Amniotic stem cell (primary cell): Measurements from ENCODE around the gene DHX32.
"Not testable (repeated sequence)": the region's sequence is repeated elsewhere in the genome, so short reads cannot be mapped to it uniquely, and the experiment has no call there.

Experiments
- DNase-seq: peaks from one replicate; lab custom pipeline; 2025; lab: John Stamatoyannopoulos, UW

Gene DHX32

DNA sequence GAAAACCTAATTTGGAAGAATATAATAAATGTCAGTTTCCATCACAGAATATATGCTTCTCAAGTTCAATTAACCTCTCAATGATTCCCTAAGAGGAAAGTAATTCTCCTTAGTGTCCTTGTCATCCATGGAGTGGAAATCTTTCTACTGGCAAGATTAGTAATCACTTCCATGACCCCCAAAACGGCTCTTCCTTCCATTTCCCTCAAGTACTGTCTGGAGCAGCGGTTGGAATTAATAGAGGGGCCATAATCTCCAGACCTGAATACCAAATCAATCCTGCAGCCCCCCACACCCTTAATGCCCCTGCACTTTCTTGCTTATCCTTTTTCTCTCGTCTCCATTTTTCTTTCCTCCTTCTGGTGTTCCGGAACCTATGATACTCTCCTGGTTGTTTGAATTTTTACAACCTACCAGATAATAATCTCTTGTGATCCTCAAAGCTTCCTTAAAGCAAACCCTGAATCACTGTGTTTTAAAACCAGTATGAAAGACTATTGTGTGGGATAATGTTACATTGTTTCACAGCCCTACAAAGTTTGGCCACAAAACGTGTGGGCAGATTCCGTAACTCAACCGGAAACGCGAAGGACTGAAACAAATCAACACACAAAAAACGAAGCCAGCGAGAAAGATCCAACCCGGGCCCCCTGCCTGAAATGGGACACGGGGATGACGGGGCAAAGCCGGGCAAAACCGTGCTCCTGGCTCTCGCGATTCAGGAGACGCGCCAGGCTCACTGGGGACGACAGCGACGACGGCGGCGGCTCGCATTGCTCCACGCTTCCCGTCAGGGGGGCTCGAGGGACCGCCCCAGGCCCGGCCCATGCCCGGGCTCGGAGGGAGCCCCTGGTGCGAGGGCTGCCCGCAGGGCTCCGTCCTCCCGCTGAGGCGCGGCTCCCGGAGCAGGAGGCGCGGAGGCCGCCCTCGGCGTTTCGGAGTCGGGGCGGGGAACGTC lies 14.3 kb upstream of the DHX32 start:
- not testable (repeated sequence) for DNase-seq

DNA sequence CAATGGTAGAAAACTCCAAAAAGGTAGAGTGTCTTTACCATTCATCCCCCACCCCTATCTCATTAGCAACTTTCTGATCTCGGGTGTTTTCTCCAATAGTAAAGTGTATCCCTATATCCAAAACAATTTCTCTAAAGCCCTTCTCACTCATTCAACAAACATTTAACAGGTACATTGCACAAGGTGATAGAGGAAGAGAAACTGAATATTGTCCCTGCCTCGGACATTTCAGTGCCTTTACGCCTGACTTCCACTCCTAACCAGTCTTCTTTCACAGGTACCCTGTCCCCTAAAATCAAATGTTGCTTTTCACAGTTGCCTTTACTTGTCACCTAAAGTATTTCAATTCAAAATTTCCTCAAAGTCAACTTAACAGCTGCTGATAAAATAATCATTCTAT lies 13.1 kb upstream of the DHX32 start:
- not testable (repeated sequence) for DNase-seq

DNA sequence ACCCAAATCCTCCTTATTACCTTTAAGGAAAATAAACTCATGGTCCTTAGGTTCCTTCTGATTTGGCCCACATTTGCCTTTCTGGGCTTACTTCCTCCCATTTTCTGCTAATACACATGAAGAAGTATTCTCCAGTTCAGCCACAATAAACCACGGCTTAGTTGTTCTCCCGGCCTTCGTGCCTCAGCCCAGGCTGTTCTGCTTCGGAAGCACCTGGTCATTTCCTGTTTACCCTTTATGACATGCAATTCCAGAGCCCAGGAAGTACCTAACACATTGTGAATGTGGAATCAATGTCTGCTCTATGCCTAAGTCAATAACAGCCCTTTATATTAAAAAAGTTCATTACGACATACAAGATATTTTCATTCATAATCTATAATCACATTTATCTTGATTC lies 11.3 kb upstream of the DHX32 start:
- DNase-seq = not testable (repeated sequence)

DNA sequence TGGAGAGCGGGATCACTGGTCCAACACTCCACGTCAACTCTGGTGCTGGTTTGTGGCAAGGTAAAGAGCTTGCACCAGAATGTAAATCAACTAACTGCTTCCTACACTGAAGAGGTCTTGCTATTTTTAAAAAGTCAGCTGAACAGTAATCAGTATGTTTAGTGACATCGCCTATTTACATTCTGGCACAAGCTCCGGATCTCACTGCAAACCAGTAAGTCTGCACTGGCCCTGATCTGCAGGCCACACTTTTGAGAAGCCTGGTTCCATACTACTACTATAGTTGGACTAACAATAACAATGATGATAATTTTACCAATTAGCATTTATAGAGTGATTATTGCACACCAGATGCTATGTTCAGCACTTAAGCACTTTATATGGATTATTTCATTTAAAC lies 8.3 kb upstream of the DHX32 start:
- not testable (repeated sequence) for DNase-seq

DNA sequence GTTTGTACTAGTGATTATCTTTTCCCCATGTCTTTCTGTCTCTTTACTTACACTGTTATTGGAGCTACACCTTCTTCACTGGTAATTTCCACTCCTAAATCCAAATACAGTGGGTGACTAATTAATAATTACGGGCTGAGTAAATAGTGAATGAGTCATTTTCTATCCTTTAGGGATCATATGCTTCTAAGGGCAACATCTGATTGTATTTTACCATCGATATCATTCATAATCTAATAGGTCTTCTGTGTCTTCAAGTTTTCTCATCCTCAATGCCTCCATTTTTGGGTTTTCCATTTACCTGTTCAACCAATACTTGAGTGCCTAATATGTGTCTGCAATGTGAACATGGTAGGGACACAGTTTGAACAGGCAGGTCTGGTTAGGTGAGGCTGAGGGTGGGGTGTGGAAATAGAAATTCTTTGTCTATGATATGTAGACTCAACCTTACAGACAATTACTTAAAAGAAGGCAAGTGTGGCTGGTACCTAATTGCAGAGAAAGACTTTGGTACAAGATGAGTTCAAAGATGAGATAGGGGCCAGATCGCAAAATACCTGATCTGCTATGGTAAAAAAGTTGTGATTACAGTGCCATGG lies 5.9 kb upstream of the DHX32 start:
- DNase-seq = no peak

DNA sequence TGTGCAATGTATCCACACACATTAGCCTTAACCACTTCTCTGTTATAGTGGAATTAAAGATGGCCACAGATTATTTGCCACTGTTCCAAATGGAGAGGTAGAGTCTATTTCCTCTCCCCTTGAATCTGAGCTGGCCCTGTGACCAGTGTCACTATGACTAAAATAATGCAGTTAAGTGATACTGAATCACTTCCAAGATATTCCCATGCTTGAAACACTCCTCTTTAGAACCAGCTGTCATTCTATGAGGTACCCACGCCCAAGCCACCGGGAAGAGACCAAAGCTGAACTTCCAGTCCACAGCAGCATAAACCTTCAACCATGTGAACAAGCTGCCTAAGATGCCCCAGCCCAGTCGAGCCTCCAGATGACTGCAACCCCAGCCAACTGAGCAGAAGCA lies 2.1 kb upstream of the DHX32 start:
- no peak for DNase-seq

DNA sequence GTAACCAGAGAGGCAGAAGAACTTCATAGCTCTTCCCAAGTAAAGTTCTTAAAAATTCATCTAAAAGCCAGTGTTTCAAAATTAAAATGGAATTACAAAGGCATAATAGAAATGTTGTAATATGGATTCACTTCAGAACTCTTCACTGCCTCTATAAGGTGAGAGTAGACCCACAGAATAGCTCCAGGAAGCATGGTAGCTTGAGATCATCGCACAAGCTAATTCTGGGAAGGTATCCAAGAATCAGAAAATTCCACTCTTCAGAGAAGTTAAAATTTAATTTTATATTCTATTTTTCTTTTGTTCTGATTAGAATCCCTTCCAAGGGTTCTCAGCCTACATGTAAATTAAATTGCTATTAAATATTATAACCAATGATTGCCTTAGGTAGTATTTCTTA lies 1.5 kb upstream of the DHX32 start:
- DNase-seq = no peak

DNA sequence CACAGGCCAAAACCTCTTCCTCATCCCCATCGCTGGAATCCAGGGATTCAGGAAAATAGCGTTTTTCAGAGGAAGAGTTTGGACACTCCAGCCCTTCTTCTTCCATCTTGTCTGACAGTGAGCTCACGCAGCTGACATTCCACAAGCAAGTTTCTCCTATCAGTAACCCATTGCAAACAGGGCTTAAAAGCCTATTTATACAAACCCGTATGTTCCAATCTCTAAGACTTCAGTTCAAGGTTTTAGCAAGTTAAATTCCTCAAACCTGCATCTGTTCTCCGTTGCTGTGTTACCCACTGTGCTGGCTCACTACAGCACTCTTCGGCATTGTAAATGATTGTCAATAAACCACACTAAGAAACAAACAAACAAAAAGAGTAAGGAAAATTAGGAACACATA lies 373 bp downstream of the DHX32 start:
- DNase-seq = no peak

DNA sequence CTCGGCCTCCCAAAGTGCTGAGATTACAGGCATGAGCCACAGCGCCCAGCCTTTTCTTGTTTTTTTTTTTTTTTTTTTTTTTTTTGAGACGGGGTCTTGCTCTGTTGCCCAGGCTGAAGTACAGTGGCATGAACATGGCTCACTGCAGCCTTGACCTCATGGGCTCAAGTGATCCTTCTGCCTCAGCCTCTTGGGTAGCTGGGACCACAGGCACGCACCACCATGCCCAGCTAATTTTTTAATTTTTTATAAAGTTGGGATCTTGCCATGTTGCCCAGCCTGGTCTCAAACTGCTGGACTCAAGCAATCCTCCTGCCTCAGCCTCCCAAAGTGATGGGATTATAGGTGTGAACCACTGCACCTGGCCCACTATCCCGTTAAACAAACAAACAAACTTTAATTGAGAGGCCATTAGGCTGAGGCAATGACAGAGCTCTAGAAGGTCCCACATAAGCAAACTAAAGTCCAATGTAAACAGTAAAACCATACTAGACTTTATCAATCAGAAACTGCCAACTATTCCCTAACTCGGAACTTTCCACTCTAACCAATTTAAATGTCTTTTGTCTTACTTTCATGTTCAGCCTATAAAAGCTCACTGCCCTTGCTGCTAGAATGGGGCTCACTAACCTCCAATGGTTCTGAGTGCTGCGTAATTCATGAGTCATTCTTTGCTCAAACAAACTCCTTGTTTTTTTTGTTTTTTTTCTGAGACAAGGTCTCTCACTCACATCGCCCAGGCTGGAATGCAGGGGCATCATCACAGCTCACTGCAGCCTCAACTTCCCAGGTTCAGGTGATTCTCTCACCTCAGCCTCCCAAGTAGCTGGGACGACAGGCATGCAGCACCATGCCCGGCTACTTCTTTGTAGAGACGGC lies 1.9 kb downstream of the DHX32 start:
- peak; percentile 63 for DNase-seq

DNA sequence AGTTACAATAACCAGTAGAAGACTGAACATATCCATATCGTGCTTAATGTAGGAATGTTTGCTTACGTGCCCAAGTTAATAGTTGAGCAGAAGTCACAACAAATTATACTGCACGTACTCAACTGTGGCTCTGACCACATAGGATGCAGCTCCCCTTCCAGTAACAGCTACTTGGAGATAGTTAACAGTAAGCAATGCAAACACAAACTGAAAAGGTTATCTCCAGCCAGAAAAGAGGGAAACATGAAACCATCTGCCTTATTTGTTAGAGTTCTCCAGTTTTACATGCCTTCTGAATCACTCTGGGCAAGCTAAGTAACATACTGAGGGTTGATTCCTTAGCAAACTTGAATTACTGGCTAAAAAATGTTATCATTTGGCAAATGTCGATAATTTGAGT lies 9.8 kb downstream of the DHX32 start:
- DNase-seq = no peak

DNA sequence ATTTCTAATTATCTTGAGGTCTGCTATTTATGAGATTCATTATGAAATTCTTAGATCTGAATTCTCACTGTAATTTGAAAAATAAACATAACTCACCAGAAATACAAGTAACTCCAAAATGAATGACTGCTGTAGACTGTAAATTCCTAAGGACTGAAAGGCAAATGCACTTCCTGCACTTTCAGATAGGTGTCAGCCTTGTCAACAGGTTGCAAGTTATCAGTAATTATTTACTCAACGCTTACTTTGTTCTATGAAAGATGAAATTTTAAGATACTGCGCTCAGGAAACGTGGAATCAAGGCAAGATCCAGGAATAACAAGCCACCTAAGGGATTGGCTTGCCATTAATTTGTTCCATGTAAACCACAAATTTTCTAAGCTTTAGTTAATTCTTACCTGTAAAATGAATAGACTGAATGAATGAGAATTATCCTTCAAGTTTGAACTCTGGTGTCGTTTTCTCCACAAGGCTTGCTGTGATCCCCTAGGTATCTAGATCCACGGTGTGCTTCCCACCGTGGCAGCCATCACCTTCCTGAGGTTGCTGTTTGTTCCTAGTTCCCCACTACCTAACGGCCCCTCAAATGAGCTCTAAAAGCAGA lies 12.6 kb downstream of the DHX32 start:
- DNase-seq = no peak

DNA sequence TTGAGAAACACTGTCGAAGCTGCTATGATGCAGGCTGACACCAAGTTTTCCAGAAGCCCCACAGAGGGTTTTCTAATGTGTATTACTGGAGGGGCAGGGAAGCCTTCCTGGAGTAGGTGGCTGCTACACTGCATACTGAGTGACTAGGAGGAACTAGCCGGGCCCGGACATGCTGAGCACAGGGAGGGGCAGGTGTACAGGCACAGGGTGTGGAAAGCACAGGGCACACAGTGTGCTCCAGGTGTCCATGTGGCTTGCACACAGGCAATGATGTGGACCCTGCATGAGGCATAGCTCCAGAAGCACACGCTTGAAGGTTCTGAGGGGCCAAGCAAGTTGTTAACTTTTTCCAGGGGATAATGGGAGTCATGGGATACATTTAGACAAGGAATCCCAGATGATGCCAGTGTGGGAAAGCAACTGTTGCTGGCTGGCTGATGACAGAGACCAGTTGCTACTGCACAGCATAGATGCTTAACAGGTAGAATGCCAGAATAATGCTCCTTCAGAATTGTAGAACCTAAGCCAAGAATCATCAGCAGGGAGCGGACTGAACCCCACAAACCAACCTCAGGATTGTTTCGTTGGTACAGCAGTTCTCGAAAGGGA lies 14.6 kb downstream of the DHX32 start:
- no peak for DNase-seq

DNA sequence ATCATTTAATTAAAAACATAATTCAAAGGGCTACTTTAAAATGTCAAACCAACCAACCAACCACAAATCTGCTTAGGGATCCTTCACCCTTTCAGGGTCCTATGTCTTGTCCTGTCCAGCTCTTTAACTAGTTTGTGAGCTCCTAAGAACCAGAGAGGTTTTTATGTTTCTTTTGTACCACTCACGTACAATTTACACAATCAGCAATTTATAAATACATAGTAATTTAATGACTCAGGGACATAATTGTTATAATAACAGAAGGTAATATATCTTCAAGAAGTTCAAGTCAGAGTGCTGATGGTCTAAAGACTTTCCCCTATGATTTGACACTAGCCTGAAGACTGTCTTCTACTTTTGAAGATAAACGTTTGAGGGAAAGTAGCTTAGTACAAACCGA lies 16.0 kb downstream of the DHX32 start:
- no peak for DNase-seq

DNA sequence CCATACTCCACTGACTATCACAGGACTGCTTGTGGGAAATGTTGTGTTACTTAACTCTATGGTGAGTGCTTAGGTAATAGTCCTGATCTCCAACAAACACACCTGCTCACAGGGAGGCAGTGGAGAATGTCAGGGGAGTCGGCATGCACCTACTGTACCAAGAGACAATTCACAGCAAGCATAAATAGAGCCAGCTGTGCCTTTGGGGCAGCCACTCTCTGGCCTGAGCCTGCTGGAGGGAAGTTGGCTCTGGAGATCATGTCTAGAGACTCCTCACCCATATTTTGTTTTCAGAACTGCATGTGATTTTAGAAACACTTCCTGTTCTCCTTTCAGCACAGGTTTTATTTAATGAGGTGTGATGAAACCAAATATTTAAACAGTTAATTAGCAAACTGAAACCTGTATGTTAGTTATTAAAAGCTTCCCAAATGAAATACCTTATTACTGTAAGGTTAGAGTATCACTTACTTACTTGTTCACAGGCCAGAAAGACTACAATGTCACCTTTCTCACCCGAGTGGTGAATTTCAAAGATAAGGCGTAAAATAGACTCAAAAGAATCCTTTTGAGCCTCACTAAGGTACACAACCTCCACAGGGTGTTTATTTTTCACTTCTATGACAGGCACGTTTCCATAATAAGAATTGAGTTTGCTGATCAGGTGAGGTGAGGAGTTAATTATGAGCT lies 21.8 kb downstream of the DHX32 start:
- no peak for DNase-seq

DNA sequence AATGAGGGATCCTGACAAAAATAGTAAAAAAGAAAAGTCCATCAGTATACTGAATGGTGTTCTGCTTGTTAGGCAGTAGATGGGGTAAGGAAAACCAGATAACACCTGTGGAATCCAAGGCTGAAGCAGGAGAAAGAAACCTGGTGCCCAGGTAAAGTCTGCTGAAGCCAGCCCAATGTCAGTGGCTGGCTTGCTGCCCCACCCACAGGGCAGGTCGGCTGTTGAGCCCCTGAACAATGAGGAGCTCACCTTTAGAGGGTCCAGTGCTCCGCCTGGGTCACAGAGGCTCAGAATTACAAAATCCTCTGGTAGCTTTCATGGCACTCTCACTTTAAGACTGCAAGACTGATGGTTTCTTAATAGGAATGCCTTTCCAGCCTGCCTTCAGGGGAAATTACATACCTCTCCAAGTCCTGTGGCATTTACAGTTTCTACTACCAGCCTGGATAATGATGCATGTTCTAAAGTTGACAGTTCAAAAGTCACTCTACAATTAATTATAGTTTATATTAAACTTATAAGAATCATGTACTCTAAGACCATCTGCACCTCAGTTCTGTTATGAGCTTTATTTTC lies 23.8 kb downstream of the DHX32 start:
- DNase-seq = no peak

DNA sequence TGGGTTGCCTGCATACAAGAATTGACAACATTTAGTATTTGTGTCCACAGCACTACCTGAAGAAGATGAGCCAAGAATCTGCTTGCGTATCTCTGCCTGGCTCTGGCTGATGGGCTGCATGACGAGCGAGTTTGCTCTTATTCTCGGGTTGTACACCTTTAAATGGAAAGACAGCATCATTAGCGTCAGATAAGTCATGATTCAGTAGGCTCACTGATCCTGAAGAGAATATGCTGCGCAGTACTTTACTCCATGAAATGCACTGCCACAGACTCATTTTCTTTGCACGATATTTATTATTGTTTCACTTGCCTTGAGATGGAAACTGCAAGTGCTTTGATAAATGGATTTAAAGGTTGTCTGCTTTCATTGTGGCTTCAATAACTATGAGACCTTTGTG lies 28.6 kb downstream of the DHX32 start:
- DNase-seq = no peak

DNA sequence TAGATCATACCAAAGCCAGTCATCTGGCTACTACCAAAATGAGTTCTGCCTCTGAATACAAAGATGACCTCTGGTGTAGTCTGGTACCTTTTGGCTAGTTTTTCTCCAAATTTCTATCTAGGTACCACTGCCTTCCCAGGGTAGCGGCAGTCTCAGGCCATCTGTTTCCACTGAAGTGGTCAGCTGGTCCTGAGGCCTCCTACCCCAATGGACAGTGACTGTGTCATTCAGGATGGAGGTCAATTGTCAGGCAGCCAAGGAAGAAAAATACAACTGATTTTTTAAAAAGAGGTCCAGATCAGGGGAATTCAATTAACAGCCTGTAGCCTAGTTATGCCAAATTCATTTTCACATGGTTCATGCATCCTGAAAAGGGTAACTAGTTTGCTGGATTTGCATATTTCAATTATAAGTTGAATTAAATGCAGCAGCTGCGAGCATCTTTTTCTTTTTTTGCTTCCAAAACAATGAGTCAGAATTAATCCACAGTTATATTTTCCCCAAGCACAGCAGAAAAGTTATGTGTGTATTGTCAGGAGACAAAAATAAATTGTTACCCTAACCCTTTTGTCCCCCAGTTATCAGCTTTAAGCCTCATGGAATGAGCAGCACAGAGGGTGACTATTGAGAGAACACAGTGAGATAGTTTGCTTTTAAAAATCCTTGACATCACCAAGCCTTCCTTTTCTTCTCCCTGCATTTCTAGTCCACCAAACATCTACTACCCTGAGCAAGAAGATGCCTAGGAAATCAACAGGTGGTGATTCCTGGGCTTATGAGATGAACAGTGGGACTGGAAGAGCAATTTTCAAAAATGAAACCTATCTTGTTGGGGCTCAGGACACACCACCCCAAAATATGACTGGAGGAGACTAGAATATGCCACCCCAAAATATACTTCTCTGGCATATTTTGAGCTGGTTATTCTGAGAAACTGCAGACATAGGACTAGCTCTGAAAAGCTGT lies 30.0 kb downstream of the DHX32 start:
- DNase-seq = no peak

DNA sequence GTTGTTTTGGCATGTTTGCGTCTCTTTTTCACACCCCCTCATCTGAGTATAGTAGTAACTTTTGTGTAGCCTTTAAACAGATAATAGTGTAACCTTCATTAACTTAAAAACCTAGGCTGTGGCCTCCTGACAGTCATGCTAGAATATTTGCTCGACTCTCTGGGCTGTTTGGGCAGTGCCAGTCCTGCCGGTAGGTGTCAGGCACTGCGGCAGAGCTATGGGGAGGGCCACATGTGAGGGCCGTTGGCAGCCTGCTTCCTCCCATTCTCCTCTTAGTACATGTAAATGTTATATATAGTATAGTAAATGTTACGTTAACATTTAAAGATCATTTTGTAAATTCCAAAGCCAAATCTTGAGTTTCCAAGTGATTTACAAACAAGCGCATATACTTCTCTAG lies 31.6 kb downstream of the DHX32 start:
- no peak for DNase-seq

DNA sequence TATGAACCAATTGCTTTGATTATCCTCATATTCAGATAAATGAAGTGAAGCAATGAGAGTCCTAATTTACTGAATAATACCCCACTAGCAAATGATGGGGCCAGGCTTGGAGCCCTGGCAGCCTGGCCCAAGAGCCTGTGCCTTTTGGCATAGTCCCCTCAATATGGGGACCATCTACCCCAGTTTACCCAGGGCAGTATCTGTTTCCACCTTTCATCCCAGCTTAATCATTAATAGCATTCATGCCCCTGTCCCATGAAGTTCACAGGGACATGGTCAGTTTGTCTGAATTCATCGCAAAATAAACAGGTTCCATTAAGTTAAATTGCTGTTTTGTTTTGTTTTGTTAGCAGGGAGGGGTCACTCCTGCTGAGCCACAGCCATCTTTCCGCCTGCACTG lies 32.2 kb downstream of the DHX32 start:
- no peak for DNase-seq

DNA sequence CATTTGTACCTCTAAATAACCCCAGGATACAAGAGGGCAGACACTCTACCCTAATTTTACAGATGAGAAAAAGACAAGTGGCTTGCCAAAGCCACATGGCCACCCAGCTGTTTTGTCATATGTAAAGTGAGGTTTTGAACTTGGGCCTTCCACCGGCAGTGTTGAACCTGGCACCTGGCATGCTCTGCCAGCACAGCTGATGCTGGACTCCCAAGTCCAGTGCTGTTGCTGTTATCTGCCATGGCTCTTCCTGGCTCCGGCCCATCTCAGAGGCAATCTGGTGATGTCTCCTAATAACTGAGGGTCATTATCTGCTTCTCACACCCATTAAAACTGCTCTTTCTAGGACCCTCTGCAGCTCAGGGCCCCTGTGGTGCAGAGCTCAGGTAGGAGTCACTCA lies 32.7 kb downstream of the DHX32 start:
- no peak for DNase-seq
